ENCODE measurements around the gene RPL22L1. TPM values are rescaled to one million over a fixed set of nuclear protein-coding genes. Genes with fewer than 3 reads are reported as not detected.

Gene RPL22L1
- total RNA-seq, 1 donor: 218 TPM

DNA sequence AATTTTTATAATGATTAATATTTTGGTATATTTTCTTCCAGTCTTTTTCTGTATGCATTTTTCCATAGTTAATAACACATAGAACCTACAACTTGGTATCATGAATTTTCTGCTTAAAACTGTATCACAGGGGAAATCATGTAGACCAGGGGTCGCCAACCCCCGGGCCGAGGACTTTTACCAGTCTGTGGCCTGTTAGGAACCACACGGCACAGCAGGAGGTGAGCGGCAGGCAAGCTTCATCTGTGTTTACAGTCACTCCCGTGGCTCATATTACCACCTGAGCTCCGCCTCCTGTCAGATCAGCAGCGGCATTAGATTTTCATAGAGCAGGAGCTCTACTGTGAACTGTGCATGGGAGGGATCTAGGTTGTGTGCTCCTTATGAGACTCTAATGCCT is 54.7 kb downstream of the RPL22L1 start:
- no peak overlapping the region for H3K4me3 ChIP-seq (ENCODE audit: low read depth, low read length)
- TF ChIP-seq, protein P1, sequence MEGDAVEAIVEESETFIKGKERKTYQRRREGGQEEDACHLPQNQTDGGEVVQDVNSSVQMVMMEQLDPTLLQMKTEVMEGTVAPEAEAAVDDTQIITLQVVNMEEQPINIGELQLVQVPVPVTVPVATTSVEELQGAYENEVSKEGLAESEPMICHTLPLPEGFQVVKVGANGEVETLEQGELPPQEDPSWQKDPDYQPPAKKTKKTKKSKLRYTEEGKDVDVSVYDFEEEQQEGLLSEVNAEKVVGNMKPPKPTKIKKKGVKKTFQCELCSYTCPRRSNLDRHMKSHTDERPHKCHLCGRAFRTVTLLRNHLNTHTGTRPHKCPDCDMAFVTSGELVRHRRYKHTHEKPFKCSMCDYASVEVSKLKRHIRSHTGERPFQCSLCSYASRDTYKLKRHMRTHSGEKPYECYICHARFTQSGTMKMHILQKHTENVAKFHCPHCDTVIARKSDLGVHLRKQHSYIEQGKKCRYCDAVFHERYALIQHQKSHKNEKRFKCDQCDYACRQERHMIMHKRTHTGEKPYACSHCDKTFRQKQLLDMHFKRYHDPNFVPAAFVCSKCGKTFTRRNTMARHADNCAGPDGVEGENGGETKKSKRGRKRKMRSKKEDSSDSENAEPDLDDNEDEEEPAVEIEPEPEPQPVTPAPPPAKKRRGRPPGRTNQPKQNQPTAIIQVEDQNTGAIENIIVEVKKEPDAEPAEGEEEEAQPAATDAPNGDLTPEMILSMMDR (IDR thresholded peaks at IDR 0.05; ENCODE audit: insufficient read depth, low read depth, low read length): no peak
- no peak for DNase-seq (ENCODE audit: low read depth)

Other genes with a start within 250 kb of the RPL22L1 start
- gene EIF5A2, start 38.4 kb upstream of the RPL22L1 start, total RNA-seq: 12.2 and 18.1 TPM in 2 replicates
- under 0.01 TPM in 1 of 2 replicates, not detected in the other for gene SLC2A2, start 156.5 kb upstream of the RPL22L1 start, total RNA-seq

Measured in fibroblast of villous mesenchyme (primary cell).